Erythroblast (primary cell): ENCODE results near the gene NGRN.

Experiments
- GATA1 ChIP-seq: IDR thresholded peaks from 2 replicates; pipeline ENCODE4 v1.6.1; 2011; ENCODE audit warnings: low read depth, mild to moderate bottlenecking, control low read depth, low read length, moderate library complexity
- POLR2A ChIP-seq: IDR thresholded peaks from 2 replicates; pipeline ENCODE4 v1.6.1; 2011; ENCODE audit warnings: mild to moderate bottlenecking, low read length

- no peak for TF ChIP-seq POLR2A
- no peak for TF ChIP-seq GATA1
Observed at GRCh38 chr15:90320885-90321278, 55.4 kb downstream of the NGRN start.
